ENCODE measurements around the gene CDKN1C.
A peak's percentile ranks its signal among the peaks of the same experiment; 100 is the strongest.

CDKN1C gene

DNA sequence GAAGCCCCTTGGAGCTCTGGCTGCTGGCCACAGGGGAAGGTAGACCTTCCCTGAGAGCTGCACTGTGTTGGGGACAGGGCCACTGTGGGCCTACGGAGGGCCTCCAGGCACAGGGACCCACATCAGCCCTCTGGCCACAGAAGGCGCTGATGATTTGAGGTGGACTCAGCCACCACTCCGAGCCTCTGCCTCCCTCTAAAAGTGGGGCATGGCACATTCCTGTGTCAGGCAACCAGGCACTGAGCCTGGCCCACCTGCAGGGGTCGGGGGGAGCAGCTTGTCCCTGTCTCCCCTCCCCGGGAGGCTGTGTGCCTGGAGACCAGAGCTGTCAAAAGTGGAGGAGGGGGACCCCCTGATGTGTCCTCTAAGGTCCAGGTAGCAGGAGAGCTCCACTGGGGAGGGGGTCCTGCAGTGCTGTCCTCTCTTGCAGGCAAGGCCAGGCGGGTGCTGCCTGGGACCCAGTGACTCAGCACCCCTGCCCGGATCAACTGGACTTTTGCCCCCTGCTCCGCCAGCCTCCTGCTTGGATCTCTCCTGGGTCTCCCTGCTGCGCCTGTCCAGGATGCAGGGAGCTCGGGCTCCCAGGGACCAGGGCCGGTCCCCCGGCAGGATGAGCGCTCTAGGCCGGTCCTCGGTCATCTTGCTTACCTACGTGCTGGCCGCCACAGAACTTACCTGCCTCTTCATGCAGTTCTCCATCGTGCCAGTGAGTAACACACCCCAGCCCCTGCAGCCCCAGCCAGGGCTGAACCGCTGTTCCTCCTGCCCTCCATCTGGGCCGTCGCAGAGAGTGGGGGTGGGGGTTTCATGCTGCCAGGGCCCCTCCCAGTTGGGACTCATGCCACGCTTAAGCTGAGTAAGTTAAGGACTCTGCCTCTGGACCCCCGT lies 17.5 kb upstream of the CDKN1C start:
- no peaks in the 10 kb centered on the region for H3K9me3 ChIP-seq (ENCODE audit: insufficient read depth, low read depth, low read length)
- 0 out of 2 replicates have a peak overlapping the region, but pooled peaks have one; percentile 54 for H3K9ac ChIP-seq (ENCODE audit: low read depth, low read length)
- peak overlapping the region; percentile 69 for H3K4me3 ChIP-seq (ENCODE audit: low read length)
- H3K27me3 ChIP-seq (ENCODE audit: insufficient read depth, low read length), result peaks cover 3% of the 10 kb centered on the region; the same call in 1 of the 2 replicates
- WGBS, result 77% methylated on average over 23 of the region's 23 CpGs
- H3K36me3 ChIP-seq (ENCODE audit: insufficient read depth, low read length), result no peaks in the 10 kb centered on the region
- H3K4me1 ChIP-seq (ENCODE audit: insufficient read depth, low read length), result peaks cover 9% of the 10 kb centered on the region; the same call in 1 of the 2 replicates
- no peak overlapping the region for H3K27ac ChIP-seq (ENCODE audit: low read depth, low read length)

DNA sequence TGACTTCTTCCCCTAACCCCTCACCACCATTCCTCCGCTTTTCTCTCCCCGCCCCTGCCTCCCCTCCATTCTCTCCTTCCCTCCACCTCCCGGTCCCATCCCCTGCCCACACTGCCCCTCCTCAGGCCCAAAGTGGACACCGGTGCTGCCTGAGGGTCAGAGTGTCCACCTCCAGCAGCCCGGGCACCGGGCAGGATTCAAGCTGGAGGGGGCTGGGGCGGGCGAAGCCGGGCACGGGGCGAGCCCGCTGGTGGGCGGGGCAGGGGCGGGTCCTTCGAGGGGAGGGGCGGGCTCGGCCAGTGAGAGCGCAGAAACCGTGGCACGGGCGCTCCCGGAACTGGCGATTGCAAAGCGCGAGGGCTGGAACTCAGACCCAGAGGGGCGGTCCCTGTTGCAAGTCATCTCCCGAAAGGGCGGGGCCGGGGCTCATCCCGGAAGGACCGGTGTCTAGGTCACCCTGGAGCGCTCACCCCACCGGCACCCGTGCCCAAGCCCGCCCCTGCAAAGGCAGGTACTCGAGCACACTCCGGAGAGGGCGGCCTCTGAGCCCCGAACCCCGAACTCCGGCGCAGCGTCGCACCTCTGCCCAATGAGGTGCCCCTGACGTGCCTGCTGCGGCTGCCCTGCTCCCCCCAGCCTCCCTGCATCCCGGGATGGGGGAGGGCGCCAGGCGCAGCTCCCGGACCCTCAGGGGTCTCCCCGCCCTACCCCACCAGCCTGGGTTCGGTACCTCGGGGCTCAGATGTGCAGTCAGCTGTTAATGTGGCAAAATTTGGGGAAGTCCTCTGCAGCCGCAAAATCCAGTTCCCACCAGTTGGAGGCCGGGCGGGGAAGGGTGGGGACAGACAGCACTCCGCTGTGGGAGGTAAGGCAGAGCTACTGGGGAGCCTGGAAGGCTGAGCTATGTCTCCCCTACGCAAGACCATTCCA lies 16.5 kb upstream of the CDKN1C start:
- Histone ChIP-seq H3K27ac (ENCODE audit: low read depth, low read length) (no peak overlapping the region), H3K4me3 (ENCODE audit: low read length) (peak overlapping the region; percentile 69), H3K36me3 (ENCODE audit: insufficient read depth, low read length) (no peaks in the 10 kb centered on the region), H3K4me1 (ENCODE audit: insufficient read depth, low read length) (peaks cover 9% of the 10 kb centered on the region; the same call in 1 of the 2 replicates), H3K9me3 (ENCODE audit: insufficient read depth, low read depth, low read length) (no peaks in the 10 kb centered on the region), H3K27me3 (ENCODE audit: insufficient read depth, low read length) (peaks cover 3% of the 10 kb centered on the region; the same call in 1 of the 2 replicates), H3K9ac (ENCODE audit: low read depth, low read length) (peak overlapping the region; percentile 54)
- 4% methylated on average over 58 of the region's 58 CpGs for WGBS

- H3K36me3 ChIP-seq (ENCODE audit: insufficient read depth, low read length), result no peaks in the 10 kb centered on the region
- H3K4me3 ChIP-seq (ENCODE audit: low read length), result peak overlapping the region; percentile 69
- 83% methylated on average over 16 of the region's 16 CpGs for WGBS
- peak overlapping the region; percentile 41; the same call in 1 of the 2 replicates for H3K9ac ChIP-seq (ENCODE audit: low read depth, low read length)
- H3K27ac ChIP-seq (ENCODE audit: low read depth, low read length), result no peak overlapping the region
- peaks cover 3% of the 10 kb centered on the region; the same call in 1 of the 2 replicates for H3K27me3 ChIP-seq (ENCODE audit: insufficient read depth, low read length)
- H3K4me1 ChIP-seq (ENCODE audit: insufficient read depth, low read length), result peaks cover 9% of the 10 kb centered on the region; the same call in 1 of the 2 replicates
- H3K9me3 ChIP-seq (ENCODE audit: insufficient read depth, low read depth, low read length), result no peaks in the 10 kb centered on the region
These were observed 15.7 kb upstream of the CDKN1C start for GRCh38 chr11:2901196-2901796.

DNA sequence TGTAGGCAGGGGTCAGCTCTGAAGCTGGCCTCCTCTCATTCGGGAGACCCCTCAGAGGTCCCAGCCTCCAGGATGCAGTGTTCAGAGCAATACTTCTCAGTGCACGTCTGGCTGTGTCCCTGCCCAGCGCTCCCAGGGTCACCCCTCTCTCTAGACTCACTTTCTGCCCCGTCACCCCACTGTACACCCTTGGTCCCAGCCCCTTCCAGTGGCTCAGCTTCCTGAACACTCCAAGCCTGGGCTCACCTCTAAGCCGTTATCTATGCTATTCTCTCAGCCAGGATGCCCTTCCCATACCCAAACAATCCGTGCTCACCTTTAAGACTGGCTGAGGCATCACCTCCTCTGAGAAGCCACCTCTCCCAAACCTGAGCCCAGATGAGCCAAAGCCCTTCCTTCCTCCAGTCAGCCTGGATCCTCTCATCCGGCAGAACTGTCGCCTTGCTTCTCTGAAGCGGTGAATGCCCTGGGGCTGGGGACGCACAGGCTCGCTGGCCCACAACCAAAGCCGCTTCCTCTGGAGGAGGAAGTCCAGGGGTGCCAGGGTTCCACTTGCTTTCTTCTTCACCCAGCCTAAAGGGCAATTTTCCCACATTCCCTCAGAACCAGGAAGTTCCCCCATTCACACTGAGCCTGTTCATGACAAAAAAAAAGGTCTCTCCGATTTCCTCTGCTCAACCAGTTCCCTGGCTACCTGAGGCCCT lies 13.7 kb upstream of the CDKN1C start:
- Histone ChIP-seq H3K9ac (ENCODE audit: low read depth, low read length) (no peak overlapping the region), H3K27me3 (ENCODE audit: insufficient read depth, low read length) (peaks cover 3% of the 10 kb centered on the region; the same call in 1 of the 2 replicates), H3K4me3 (ENCODE audit: low read length) (no peak overlapping the region), H3K4me1 (ENCODE audit: insufficient read depth, low read length) (peaks cover 9% of the 10 kb centered on the region; the same call in 1 of the 2 replicates), H3K27ac (ENCODE audit: low read depth, low read length) (no peak overlapping the region), H3K9me3 (ENCODE audit: insufficient read depth, low read depth, low read length) (no peaks in the 10 kb centered on the region), H3K36me3 (ENCODE audit: insufficient read depth, low read length) (no peaks in the 10 kb centered on the region)
- WGBS, result 88% methylated on average over 13 of the region's 13 CpGs

DNA sequence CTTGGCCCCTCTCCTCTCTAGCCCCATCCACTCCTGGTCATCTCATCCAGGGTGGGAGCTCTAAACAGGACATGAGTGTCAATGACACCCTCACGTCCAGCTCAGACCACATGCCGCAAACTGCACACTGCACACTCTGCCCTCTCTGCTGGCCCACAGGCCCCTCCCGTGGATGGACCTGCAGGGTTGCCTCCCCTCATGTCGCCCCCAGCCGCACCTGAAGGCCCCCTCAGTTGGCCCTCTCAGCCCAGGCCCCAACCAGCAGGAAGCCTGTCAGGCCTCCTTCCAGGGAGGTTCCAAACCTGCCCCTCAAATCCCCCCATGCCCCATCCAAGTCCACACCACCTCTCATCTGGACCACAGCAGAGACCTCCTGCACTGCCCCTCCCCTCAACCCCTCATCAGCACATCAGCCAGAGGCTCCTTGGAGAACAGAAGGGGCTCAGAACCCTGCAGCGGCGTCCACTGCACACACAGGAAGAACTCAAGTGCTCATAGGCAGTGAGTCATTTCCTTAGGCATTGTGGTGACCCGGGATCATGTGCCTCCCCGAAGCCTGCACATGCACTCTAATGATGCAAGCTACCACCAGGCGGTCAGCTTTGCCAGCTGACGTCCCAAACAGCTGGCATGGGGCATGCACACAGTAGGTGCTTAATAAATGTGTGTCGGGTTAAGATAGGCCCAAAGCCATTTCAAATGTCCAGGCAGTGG lies 12.9 kb upstream of the CDKN1C start:
- Histone ChIP-seq H3K9ac (ENCODE audit: low read depth, low read length) (no peak overlapping the region), H3K27ac (ENCODE audit: low read depth, low read length) (no peak overlapping the region), H3K9me3 (ENCODE audit: insufficient read depth, low read depth, low read length) (no peaks in the 10 kb centered on the region), H3K4me1 (ENCODE audit: insufficient read depth, low read length) (peaks cover 9% of the 10 kb centered on the region; the same call in 1 of the 2 replicates), H3K36me3 (ENCODE audit: insufficient read depth, low read length) (no peaks in the 10 kb centered on the region), H3K27me3 (ENCODE audit: insufficient read depth, low read length) (peaks cover 3% of the 10 kb centered on the region; the same call in 1 of the 2 replicates), H3K4me3 (ENCODE audit: low read length) (no peak overlapping the region)
- WGBS, result 86% methylated on average over 12 of the region's 12 CpGs

GRCh38 chr11:2897048-2897447 lies 11.5 kb upstream of the CDKN1C start:
- H3K27ac ChIP-seq (ENCODE audit: low read depth, low read length), result no peak overlapping the region

DNA sequence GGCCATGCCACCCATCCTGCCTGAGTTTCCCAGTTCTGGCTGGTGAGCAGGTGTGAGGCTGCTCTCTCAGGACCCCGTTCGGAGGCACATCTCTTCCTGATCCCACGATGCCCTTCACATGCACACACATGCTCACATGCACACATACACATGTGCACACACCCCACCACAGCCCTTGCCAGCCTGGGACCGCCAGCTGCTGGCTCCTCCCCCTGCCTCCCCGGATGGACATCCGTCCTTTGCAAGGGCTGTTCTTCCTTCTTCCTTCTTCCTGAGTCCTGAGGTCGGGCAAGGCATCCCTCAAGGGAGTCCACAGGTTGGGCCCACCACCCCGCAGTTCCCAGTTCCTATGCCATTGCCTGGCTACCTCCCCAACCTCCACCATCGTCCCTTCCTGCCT lies 10.5 kb upstream of the CDKN1C start:
- H3K27me3 ChIP-seq (ENCODE audit: insufficient read depth, low read length), result peaks cover 3% of the 10 kb centered on the region; the same call in 1 of the 2 replicates
- H3K4me3 ChIP-seq (ENCODE audit: low read length), result no peak overlapping the region
- H3K9me3 ChIP-seq (ENCODE audit: insufficient read depth, low read depth, low read length), result no peaks in the 10 kb centered on the region
- no peak overlapping the region for H3K27ac ChIP-seq (ENCODE audit: low read depth, low read length)
- H3K36me3 ChIP-seq (ENCODE audit: insufficient read depth, low read length), result no peaks in the 10 kb centered on the region
- no peak overlapping the region for H3K9ac ChIP-seq (ENCODE audit: low read depth, low read length)
- peaks cover 12% of the 10 kb centered on the region; the same call in 1 of the 2 replicates for H3K4me1 ChIP-seq (ENCODE audit: insufficient read depth, low read length)
- WGBS, result 86% methylated on average over 9 of the region's 9 CpGs

More at GRCh38 chr11:2897048-2897447, 11.5 kb upstream of the CDKN1C start:
- no peaks in the 10 kb centered on the region for H3K36me3 ChIP-seq (ENCODE audit: insufficient read depth, low read length)
- peaks cover 9% of the 10 kb centered on the region; the same call in 1 of the 2 replicates for H3K4me1 ChIP-seq (ENCODE audit: insufficient read depth, low read length)
- peaks cover 3% of the 10 kb centered on the region; the same call in 1 of the 2 replicates for H3K27me3 ChIP-seq (ENCODE audit: insufficient read depth, low read length)
- WGBS, result 92% methylated on average over 6 of the region's 6 CpGs
- H3K4me3 ChIP-seq (ENCODE audit: low read length), result no peak overlapping the region
- no peaks in the 10 kb centered on the region for H3K9me3 ChIP-seq (ENCODE audit: insufficient read depth, low read depth, low read length)
- H3K9ac ChIP-seq (ENCODE audit: low read depth, low read length), result no peak overlapping the region

GRCh38 chr11:2893935-2894334 lies 8.4 kb upstream of the CDKN1C start:
- Histone ChIP-seq H3K27me3 (ENCODE audit: insufficient read depth, low read length) (no peaks in the 10 kb centered on the region; the same call in 1 of the 2 replicates), H3K9ac (ENCODE audit: low read depth, low read length) (no peak overlapping the region), H3K36me3 (ENCODE audit: insufficient read depth, low read length) (no peaks in the 10 kb centered on the region), H3K4me1 (ENCODE audit: insufficient read depth, low read length) (peaks cover 12% of the 10 kb centered on the region; the same call in 1 of the 2 replicates), H3K27ac (ENCODE audit: low read depth, low read length) (no peak overlapping the region), H3K9me3 (ENCODE audit: insufficient read depth, low read depth, low read length) (no peaks in the 10 kb centered on the region), H3K4me3 (ENCODE audit: low read length) (no peak overlapping the region)
- WGBS, result 91% methylated on average over 4 of the region's 4 CpGs

GRCh38 chr11:2892967-2893528 lies 7.5 kb upstream of the CDKN1C start:
- Histone ChIP-seq H3K4me1 (ENCODE audit: insufficient read depth, low read length) (peaks cover 12% of the 10 kb centered on the region; the same call in 1 of the 2 replicates), H3K27ac (ENCODE audit: low read depth, low read length) (peak overlapping the region; percentile 66), H3K36me3 (ENCODE audit: insufficient read depth, low read length) (no peaks in the 10 kb centered on the region), H3K9me3 (ENCODE audit: insufficient read depth, low read depth, low read length) (no peaks in the 10 kb centered on the region), H3K4me3 (ENCODE audit: low read length) (peak overlapping the region; percentile 53), H3K9ac (ENCODE audit: low read depth, low read length) (peak overlapping the region; percentile 77), H3K27me3 (ENCODE audit: insufficient read depth, low read length) (peaks cover 5% of the 10 kb centered on the region)
- 42% methylated on average over 3 of the region's 4 CpGs for WGBS

Data from HUES64 (cell line).